H1 (cell line): Measurements from ENCODE around the gene TTC21A. TPM values are rescaled to one million over a fixed set of nuclear protein-coding genes. Genes with fewer than 3 reads are reported as not detected.
A peak's percentile ranks its signal among the peaks of the same experiment; 100 is the strongest.

Experiments
- ATF2 ChIP-seq: IDR thresholded peaks from 2 replicates; pipeline ENCODE4 v1.6.1; 2012; ENCODE audit warnings: low read length, inconsistent platforms
- BACH1 ChIP-seq: IDR thresholded peaks from 2 replicates; pipeline ENCODE4 v1.6.1; 2012; ENCODE audit warnings: low read length, improper control_type of control experiment
- BCL11A ChIP-seq, 2 experiments: IDR thresholded peaks; one replicate each; pipeline ENCODE4 v1.6.1; 2011; ENCODE audit warnings: low read depth in 2 of 2, low read length in 2 of 2, mild to moderate bottlenecking in 2 of 2
- BRCA1 ChIP-seq: IDR thresholded peaks from 2 replicates; pipeline ENCODE4 v1.6.1; 2012; ENCODE audit warnings: low read depth, low read length, improper control_type of control experiment
- CREB1 ChIP-seq: IDR thresholded peaks from 2 replicates; pipeline ENCODE4 v1.6.1; 2012; ENCODE audit warnings: inconsistent platforms
- CTCF ChIP-seq, 3 experiments: IDR thresholded peaks; 1 replicate in 2 of 3; 2 replicates in 1 of 3; pipeline versions ENCODE4 v1.5.1 to v1.6.1; 2011; ENCODE audit warnings: low read length in 3 of 3, mild to moderate bottlenecking in 3 of 3, inconsistent platforms in 2 of 3, low read depth in 1 of 3, moderate library complexity in 1 of 3; ENCODE audit not compliant: insufficient read depth in 1 of 3; ENCODE audit errors: control extremely low read depth in 1 of 3
- E2F6 ChIP-seq: IDR thresholded peaks from 2 replicates; pipeline ENCODE4 v1.6.1; 2012; ENCODE audit warnings: inconsistent platforms
- EP300 ChIP-seq, 2 experiments: IDR thresholded peaks; 1 replicate in 1 of 2; 2 replicates in 1 of 2; pipeline ENCODE4 v1.6.1; 2011 to 2012; ENCODE audit warnings: low read depth in 2 of 2, low read length in 2 of 2, mild to moderate bottlenecking in 2 of 2, borderline replicate concordance in 1 of 2, inconsistent platforms in 1 of 2, moderate library complexity in 1 of 2
- GTF2F1 ChIP-seq: IDR thresholded peaks from 2 replicates; pipeline ENCODE4 v1.6.1; 2012; ENCODE audit warnings: low read depth, low read length, improper control_type of control experiment, borderline replicate concordance
- JUND ChIP-seq: IDR thresholded peaks from 2 replicates; pipeline ENCODE4 v1.6.1; 2011; ENCODE audit warnings: mild to moderate bottlenecking, improper control_type of control experiment, low read length
- KDM4A ChIP-seq: IDR thresholded peaks from one replicate; pipeline ENCODE4 v1.7.1; 2012; ENCODE audit warnings: low read depth, mild to moderate bottlenecking, moderate library complexity, low read length, inconsistent platforms; ENCODE audit not compliant: severe bottlenecking
- MAFK ChIP-seq: IDR thresholded peaks from 2 replicates; pipeline ENCODE4 v1.6.1; 2012; ENCODE audit warnings: low read depth, mild to moderate bottlenecking, improper control_type of control experiment, low read length
- RFX5 ChIP-seq: IDR thresholded peaks from 2 replicates; pipeline ENCODE4 v1.6.1; 2011; ENCODE audit warnings: low read depth, low read length, improper control_type of control experiment, borderline replicate concordance
- RNF2 ChIP-seq: fragments of 200-900, 300-1000 bp; sonication (generic); IDR thresholded peaks from 2 replicates; pipeline ENCODE4 v1.7.1; 2016; ENCODE audit warnings: borderline replicate concordance, low read depth, mild to moderate bottlenecking, antibody characterized with exemption, low read length; ENCODE audit not compliant: poor library complexity, severe bottlenecking; ENCODE audit errors: missing control alignments
- SIX5 ChIP-seq: IDR thresholded peaks from 2 replicates; pipeline ENCODE4 v1.6.1; 2011; ENCODE audit warnings: mild to moderate bottlenecking, low read depth, low read length
- TBP ChIP-seq: IDR thresholded peaks from 2 replicates; pipeline ENCODE4 v1.6.1; 2011; ENCODE audit warnings: low read depth, low read length, improper control_type of control experiment
- YY1 ChIP-seq: IDR thresholded peaks from 2 replicates; pipeline ENCODE4 v1.6.1; 2011; ENCODE audit warnings: low read depth, mild to moderate bottlenecking, low read length
- polyA plus RNA-seq, 7 experiments: library from polyadenylated mRNA; depleted of rRNA in 3 of 7; stranded (reverse) in 5 of 7; unstranded in 2 of 7; fragments of >200 nt in 5 of 7; fragments of 200-250 nt in 2 of 7; gene quantifications; 1 replicate in 5 of 7; 2 replicates in 1 of 7; 4 replicates in 1 of 7; pipeline versions ENCODE4 v1.2.1 to v1.2.3, GENCODE V29; 2011 to 2013; ENCODE audit warnings: missing spikeins in 2 of 7, mixed read lengths in 2 of 7
- total RNA-seq: library from RNA; stranded (reverse); fragmentation: NEBNext Ultra II Directional; extraction: Animal tissue kit (Norgen Biotek cat#: 25700); gene quantifications from 2 replicates; pipeline ENCODE4 v1.2.1, GENCODE V29; 2021
- TF ChIP-seq, protein P1 (sequence below): IDR thresholded peaks from 2 replicates; pipeline ENCODE4 v1.6.1; 2011; ENCODE audit warnings: low read depth, mild to moderate bottlenecking, low read length; ENCODE audit not compliant: insufficient read depth

TTC21A gene
- total and polyA plus RNA-seq, 2 of the 8 experiments (the other 6 are each of a cell fraction or from before 2014, with no cell fraction given), result 2.3 to 2.8 TPM

DNA sequence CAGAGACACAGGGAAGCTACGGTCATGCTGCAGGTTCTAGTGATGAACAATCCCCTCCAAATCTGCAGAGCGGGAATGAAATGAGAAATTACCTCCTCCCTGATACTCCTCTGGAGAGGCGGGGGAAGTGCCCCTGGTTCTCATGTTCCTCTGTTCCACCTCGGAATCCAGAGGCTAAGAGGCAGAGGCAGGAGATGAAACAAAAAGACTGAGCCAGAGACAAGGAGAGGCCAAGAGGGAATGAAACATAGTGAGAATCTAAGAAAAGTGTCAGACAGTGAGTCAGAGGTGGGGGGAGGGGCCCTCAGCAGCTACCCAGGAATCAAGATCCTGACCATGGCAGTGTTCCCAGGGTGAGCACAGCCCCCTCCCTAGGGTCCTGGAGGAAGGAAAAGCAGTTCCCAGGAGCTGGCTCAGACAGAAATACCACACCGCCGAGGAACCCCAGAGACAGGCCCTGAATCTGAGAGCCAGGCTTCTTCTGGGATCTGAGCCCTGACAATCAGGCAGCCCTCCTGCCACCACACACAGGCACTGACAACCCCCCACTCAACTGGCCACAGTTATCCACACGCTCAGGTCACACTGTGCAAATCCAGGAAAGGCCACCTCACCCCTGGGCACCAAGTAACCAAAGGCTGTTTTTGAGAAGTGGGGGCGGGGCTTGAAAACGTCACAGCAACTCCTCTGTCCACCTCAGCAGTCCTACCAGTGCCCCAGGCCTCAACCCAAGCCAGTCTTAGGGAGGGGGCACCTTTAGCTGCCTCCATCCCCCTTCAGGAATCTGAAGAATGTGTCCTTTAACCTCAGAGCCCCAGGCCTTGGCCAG is 43.5 kb downstream of the TTC21A start (continued):
- TF ChIP-seq CTCF (IDR thresholded peaks at IDR 0.05; ENCODE audit: control extremely low read depth in 1 of 3, insufficient read depth in 1 of 3, low read depth in 1 of 3, low read length in 3 of 3), result no peak
- TF ChIP-seq BACH1, result no peak
- TF ChIP-seq E2F6, result no peak
- no peak for TF ChIP-seq BRCA1
- no peak for TF ChIP-seq MAFK
- peak in 1 of 2 experiments; percentile 25; a peak in 2 of 3 replicates for TF ChIP-seq EP300 (IDR thresholded peaks at IDR 0.05; ENCODE audit: borderline replicate concordance in 1 of 2, low read depth in 2 of 2, low read length in 2 of 2)
- TF ChIP-seq KDM4A, result no peak
- TF ChIP-seq CREB1, result peak; percentile 77
- TF ChIP-seq BCL11A (IDR thresholded peaks at IDR 0.05; ENCODE audit: low read depth in 2 of 2, low read length in 2 of 2), result no peak
- peak; percentile 91 for TF ChIP-seq JUND
- TF ChIP-seq SIX5, result no peak
- no peak for TF ChIP-seq GTF2F1
- TF ChIP-seq RNF2, result no peak
- TF ChIP-seq ATF2, result no peak
- no peak for TF ChIP-seq RFX5
- no peak for TF ChIP-seq TBP
- TF ChIP-seq, protein P1, sequence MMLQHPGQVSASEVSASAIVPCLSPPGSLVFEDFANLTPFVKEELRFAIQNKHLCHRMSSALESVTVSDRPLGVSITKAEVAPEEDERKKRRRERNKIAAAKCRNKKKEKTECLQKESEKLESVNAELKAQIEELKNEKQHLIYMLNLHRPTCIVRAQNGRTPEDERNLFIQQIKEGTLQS, result no peak
- no peak for TF ChIP-seq YY1
